ENCODE measurements around the gene KIF22. TPM values are rescaled to one million over a fixed set of nuclear protein-coding genes. Genes with fewer than 3 reads are reported as not detected.
A peak's percentile ranks its signal among the peaks of the same experiment; 100 is the strongest.

The KIF22 gene
- total and polyA plus RNA-seq, 9 of the 15 experiments (the other 6 are each of a cell fraction or from before 2014, with no cell fraction given): 8.7 to 232 (median 131) TPM

GRCh38 chr16:29815793-29816693 is 25.5 kb downstream of the KIF22 start, which contains the start of gene PAGR1 (continued):
- TF ChIP-seq ZNF143 (CRISPR knock-in tag; IDR thresholded peaks at IDR 0.05) (no peak), GTF2A2 (tag; IDR thresholded peaks at IDR 0.05) (no peak), THRAP3 (IDR thresholded peaks at IDR 0.05; ENCODE audit: borderline replicate concordance) (no peak), AFF4 (CRISPR knock-in tag; IDR thresholded peaks at IDR 0.05) (0 out of 2 replicates have a peak, but pooled peaks have one; percentile 12), ZNF584 (CRISPR knock-in tag; IDR thresholded peaks at IDR 0.05; ENCODE audit: low read depth) (no peak), MCM5 (IDR thresholded peaks at IDR 0.05; ENCODE audit: low read depth) (no peak), FIP1L1 (IDR thresholded peaks at IDR 0.05; ENCODE audit: low read depth, low read length, poor library complexity, severe bottlenecking) (peak; percentile 73), ZNF668 (CRISPR knock-in tag; IDR thresholded peaks at IDR 0.05) (no peak), HNRNPL (IDR thresholded peaks at IDR 0.05; ENCODE audit: low read depth, low read length) (no peak), FOXO4 (CRISPR knock-in tag; IDR thresholded peaks at IDR 0.05) (no peak), C11orf30 (IDR thresholded peaks at IDR 0.05; ENCODE audit: low read depth) (peak; percentile 77), ZNF77 (CRISPR knock-in tag; IDR thresholded peaks at IDR 0.05) (no peak), NR4A1 (CRISPR knock-in tag; IDR thresholded peaks at IDR 0.05) (peak; percentile 89; the same call in 1 of the 2 replicates), NR4A1 (tag; IDR thresholded peaks at IDR 0.05) (no peak; the same call in 1 of the 2 replicates), E2F6 (IDR thresholded peaks at IDR 0.05; ENCODE audit: borderline replicate concordance in 1 of 2, extremely low read depth in 1 of 2, insufficient read depth in 1 of 2, insufficient read length in 1 of 2, low read depth in 1 of 2, low read length in 1 of 2, poor library complexity in 1 of 2, severe bottlenecking in 1 of 2) (peak; percentile 85 to 87), SETDB1 (IDR thresholded peaks at IDR 0.05; ENCODE audit: low read length) (no peak)
- TF ChIP-seq, protein P1, sequence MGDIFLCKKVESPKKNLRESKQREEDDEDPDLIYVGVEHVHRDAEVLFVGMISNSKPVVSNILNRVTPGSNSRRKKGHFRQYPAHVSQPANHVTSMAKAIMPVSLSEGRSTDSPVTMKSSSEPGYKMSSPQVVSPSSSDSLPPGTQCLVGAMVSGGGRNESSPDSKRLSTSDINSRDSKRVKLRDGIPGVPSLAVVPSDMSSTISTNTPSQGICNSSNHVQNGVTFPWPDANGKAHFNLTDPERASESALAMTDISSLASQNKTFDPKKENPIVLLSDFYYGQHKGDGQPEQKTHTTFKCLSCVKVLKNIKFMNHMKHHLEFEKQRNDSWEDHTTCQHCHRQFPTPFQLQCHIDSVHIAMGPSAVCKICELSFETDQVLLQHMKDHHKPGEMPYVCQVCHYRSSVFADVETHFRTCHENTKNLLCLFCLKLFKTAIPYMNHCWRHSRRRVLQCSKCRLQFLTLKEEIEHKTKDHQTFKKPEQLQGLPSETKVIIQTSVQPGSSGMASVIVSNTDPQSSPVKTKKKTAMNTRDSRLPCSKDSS (IDR thresholded peaks at IDR 0.05; ENCODE audit: low read depth, partially characterized antibody): no peak
- TF ChIP-seq, protein P2, sequence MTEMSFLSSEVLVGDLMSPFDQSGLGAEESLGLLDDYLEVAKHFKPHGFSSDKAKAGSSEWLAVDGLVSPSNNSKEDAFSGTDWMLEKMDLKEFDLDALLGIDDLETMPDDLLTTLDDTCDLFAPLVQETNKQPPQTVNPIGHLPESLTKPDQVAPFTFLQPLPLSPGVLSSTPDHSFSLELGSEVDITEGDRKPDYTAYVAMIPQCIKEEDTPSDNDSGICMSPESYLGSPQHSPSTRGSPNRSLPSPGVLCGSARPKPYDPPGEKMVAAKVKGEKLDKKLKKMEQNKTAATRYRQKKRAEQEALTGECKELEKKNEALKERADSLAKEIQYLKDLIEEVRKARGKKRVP (CRISPR knock-in tag; IDR thresholded peaks at IDR 0.05): peak; percentile 70; the same call in 1 of the 2 replicates

All from K562 (cell line).